ENCODE measurements around the gene SHISAL1. TPM values are rescaled to one million over a fixed set of nuclear protein-coding genes. Genes with fewer than 3 reads are reported as not detected.

The SHISAL1 gene
- total RNA-seq, 1 donor from 2014 or later, result 6.5 TPM

DNA sequence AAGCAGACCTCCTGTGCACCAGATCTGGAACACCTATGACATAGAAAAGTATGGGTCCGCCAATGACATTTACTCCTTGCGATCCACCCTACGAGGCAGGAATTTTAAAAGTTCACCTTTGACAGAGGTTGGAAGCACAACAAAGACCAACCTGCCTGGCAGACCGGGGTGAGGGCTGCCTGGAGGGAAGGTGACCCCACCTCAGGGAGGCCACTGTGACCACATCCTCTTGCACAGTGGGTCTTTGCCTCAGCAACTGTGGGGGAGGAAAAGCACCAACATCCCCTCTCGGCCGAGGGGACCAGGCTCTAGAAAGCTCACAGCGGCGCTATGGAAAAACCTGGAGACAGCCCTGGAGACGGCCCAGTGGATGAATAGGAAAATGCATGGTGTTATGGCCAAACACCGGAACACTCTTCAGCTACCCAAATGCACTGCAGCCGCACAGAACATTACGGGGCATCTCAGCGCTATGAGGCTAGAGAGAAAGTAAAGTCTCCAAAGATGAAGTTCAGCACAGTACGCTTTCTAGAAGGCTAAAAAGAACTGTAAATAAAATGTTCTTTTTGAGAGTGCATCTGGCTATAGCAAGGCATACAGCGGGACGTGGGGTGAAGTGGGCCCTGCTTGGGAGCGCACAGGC, 1.8 kb upstream of the SHISAL1 start:
- DNase-seq (ENCODE audit: low spot score), result no peak
- TF ChIP-seq, protein P1, sequence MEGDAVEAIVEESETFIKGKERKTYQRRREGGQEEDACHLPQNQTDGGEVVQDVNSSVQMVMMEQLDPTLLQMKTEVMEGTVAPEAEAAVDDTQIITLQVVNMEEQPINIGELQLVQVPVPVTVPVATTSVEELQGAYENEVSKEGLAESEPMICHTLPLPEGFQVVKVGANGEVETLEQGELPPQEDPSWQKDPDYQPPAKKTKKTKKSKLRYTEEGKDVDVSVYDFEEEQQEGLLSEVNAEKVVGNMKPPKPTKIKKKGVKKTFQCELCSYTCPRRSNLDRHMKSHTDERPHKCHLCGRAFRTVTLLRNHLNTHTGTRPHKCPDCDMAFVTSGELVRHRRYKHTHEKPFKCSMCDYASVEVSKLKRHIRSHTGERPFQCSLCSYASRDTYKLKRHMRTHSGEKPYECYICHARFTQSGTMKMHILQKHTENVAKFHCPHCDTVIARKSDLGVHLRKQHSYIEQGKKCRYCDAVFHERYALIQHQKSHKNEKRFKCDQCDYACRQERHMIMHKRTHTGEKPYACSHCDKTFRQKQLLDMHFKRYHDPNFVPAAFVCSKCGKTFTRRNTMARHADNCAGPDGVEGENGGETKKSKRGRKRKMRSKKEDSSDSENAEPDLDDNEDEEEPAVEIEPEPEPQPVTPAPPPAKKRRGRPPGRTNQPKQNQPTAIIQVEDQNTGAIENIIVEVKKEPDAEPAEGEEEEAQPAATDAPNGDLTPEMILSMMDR (IDR thresholded peaks at IDR 0.05; ENCODE audit: unreplicated experiment), result no peak
- Mint-ChIP-seq H3K27me3 (ENCODE audit: unreplicated experiment) (peaks cover 4% of the 10 kb centered on the region), H3K4me1 (ENCODE audit: unreplicated experiment) (no peaks in the 10 kb centered on the region), H3K4me3 (ENCODE audit: unreplicated experiment) (no peak overlapping the region), H3K36me3 (ENCODE audit: low read depth, unreplicated experiment) (no peaks in the 10 kb centered on the region), H3K27ac (ENCODE audit: unreplicated experiment) (no peak overlapping the region), H3K9me3 (ENCODE audit: unreplicated experiment) (no peaks in the 10 kb centered on the region)

DNA sequence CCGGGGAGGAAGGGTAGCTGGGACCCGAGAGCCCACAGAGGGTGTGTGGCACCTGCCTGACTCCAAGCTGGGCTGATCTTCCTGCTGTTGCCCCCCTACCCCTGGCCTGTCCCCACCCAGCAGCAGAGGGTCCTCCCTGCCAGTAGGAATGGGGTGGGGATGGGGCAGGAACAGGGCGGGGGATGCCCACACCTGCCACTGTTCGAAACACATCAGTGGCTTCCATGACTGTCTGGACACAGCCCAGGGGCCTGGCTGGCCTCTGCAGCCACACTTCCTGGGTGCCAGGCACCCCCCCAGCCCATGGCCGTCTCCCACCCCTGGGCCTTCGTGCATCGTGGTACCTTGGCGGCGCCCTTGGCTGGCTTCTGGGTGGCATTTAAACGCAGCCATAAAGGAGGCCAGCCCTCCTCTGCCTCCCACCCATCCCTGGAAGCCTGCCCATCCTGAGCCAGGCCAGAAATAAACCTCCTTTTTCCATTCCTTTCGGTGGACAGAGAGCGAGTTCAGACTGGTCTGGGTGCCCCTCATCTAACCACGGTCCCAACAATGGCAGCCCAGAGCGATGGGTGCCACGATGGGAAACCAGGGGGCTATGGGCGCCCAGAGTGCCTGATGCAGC, 745 bp upstream of the SHISAL1 start:
- Mint-ChIP-seq H3K9me3 (ENCODE audit: unreplicated experiment) (no peaks in the 10 kb centered on the region), H3K4me1 (ENCODE audit: unreplicated experiment) (no peaks in the 10 kb centered on the region), H3K4me3 (ENCODE audit: unreplicated experiment) (no peak overlapping the region), H3K27ac (ENCODE audit: unreplicated experiment) (no peak overlapping the region), H3K36me3 (ENCODE audit: low read depth, unreplicated experiment) (no peaks in the 10 kb centered on the region), H3K27me3 (ENCODE audit: unreplicated experiment) (peaks cover 7% of the 10 kb centered on the region)
- TF ChIP-seq, protein P1 (IDR thresholded peaks at IDR 0.05; ENCODE audit: unreplicated experiment), result no peak
- no peak for DNase-seq (ENCODE audit: low spot score)

DNA sequence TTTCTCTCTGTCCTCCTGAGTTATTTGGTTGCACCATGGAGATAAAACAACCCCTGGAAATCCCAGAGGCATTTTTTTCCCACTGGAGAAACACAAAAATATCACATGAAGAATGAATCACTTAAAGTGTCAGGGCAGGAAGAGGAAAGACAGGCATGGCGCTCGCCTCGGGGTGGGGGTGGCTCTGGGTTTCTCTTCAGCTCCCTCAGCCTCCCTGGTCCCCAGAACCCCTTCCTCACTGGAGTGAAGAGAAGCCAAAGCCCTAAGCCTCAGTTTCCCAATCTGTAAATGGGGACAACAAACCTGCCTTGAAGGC, 938 bp downstream of the SHISAL1 start:
- H3K27ac Mint-ChIP-seq (ENCODE audit: unreplicated experiment), result no peak overlapping the region
- H3K4me1 Mint-ChIP-seq (ENCODE audit: unreplicated experiment), result no peaks in the 10 kb centered on the region
- peaks cover under 1% of the 10 kb centered on the region for H3K36me3 Mint-ChIP-seq (ENCODE audit: low read depth, unreplicated experiment)
- H3K4me3 Mint-ChIP-seq (ENCODE audit: unreplicated experiment), result no peak overlapping the region
- no peaks in the 10 kb centered on the region for H3K9me3 Mint-ChIP-seq (ENCODE audit: unreplicated experiment)
- H3K27me3 Mint-ChIP-seq (ENCODE audit: unreplicated experiment), result peaks cover 5% of the 10 kb centered on the region
- TF ChIP-seq, protein P1 (IDR thresholded peaks at IDR 0.05; ENCODE audit: unreplicated experiment), result no peak
- DNase-seq (ENCODE audit: low spot score), result no peak

DNA sequence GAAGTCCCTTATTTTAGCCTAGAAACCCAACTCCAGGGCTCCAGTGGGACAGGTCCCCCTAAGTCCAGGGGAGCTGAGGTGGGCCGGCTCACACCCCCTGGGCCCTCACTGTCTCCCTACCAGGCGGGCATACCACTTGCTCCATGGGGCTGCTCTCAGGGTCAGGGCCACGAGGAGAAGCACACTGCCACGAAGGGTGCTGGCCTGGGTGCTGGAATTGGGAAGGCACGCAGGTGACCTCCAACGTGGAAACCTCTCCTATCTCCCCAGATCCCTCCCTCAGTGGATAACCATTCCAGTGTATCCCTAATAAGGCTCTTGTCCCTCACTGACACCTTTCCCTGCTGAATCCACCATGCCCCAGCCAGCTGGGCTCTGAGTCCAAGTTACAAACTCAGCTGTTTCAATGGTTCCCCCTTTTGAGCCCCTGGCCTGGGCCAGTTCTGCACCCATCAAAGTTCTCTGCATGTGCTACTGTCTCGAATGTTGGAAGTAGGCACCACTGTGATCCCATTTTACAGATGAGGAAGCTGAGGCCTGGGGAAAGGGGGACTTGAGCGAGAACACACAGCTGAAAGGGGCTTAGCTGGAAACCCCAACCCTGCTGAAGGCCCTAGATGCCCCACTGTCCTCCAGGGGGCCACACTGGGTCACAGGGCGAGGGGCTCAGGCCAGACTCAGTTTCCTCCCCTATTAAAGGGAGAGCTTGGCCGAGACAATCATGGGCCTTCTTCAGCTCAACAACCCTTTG, 1.5 kb downstream of the SHISAL1 start:
- peaks cover 5% of the 10 kb centered on the region for H3K36me3 Mint-ChIP-seq (ENCODE audit: low read depth, unreplicated experiment)
- H3K27me3 Mint-ChIP-seq (ENCODE audit: unreplicated experiment), result peaks cover 5% of the 10 kb centered on the region
- no peak for DNase-seq (ENCODE audit: low spot score)
- H3K4me3 Mint-ChIP-seq (ENCODE audit: unreplicated experiment), result no peak overlapping the region
- no peaks in the 10 kb centered on the region for H3K9me3 Mint-ChIP-seq (ENCODE audit: unreplicated experiment)
- no peak overlapping the region for H3K27ac Mint-ChIP-seq (ENCODE audit: unreplicated experiment)
- H3K4me1 Mint-ChIP-seq (ENCODE audit: unreplicated experiment), result no peaks in the 10 kb centered on the region
- TF ChIP-seq, protein P1 (IDR thresholded peaks at IDR 0.05; ENCODE audit: unreplicated experiment), result no peak

DNA sequence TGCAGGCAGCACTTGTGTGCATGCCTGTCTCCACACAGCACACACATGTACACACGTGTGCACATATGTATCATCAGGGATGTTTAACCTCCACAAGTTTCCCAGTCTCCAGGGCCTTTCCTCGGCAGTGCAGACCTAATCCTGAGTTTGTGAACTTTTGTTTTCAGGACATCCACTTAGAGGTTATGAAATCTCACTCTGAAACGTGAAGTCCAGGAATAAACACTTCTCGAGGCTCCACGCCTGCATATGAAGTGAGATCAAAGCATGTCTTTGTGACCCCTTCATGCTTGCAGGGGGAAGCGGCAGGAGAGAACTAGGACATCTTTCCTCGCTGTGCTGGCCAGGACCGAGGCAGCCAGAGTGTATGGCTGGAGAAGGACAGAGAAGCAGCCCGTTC, 3.1 kb downstream of the SHISAL1 start:
- TF ChIP-seq, protein P1 (IDR thresholded peaks at IDR 0.05; ENCODE audit: unreplicated experiment), result no peak
- no peak for DNase-seq (ENCODE audit: low spot score)
- no peak overlapping the region for H3K4me3 Mint-ChIP-seq (ENCODE audit: unreplicated experiment)
- peaks cover 8% of the 10 kb centered on the region for H3K36me3 Mint-ChIP-seq (ENCODE audit: low read depth, unreplicated experiment)
- no peaks in the 10 kb centered on the region for H3K4me1 Mint-ChIP-seq (ENCODE audit: unreplicated experiment)
- H3K27me3 Mint-ChIP-seq (ENCODE audit: unreplicated experiment), result peaks cover 5% of the 10 kb centered on the region
- no peaks in the 10 kb centered on the region for H3K9me3 Mint-ChIP-seq (ENCODE audit: unreplicated experiment)
- no peak overlapping the region for H3K27ac Mint-ChIP-seq (ENCODE audit: unreplicated experiment)

Measured in endothelial cell (in vitro differentiated cells).